ENCODE data around the gene SFXN4.
"Not testable (repeated sequence)": the region's sequence is repeated elsewhere in the genome, so short reads cannot be mapped to it uniquely, and the experiment has no call there.

GRCh38 chr10:119107771-119108170 is 57.7 kb downstream of the SFXN4 start:
- TF ChIP-seq CTCF, POLR2A (IDR thresholded peaks at IDR 0.05): not testable (repeated sequence)

Measured in esophagus squamous epithelium (tissue), 4 donors.